ENCODE data around the gene HPCAL1. TPM values are rescaled to one million over a fixed set of nuclear protein-coding genes. Genes with fewer than 3 reads are reported as not detected.

HPCAL1 gene
- total and polyA plus RNA-seq, 2 donors (not counting 3 experiments of a cell fraction or from before 2014, with no cell fraction given): 56.5 to 77.4 TPM

DNA sequence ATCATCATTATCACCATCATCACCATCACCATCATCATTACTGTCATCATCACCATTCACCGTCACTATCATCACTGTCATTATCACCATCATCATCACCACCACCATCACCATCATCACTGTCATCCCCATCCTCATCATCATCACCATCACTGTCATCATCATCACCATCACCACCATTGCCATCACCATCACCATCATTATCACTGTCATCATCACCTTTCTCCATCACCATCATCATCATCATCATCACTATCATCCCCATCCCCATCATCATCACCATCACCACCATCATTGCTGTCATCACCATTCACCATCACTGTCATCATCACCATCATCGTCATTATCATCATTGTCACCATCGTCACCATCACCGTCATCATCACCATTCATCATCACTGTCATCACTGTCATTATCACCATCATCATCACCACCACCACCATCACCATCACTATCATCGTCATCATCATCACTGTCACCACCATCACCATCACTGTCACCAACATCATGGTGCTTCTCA, 9.8 kb downstream of the HPCAL1 start:
- Histone ChIP-seq H3K9me1 (replicated peaks; ENCODE audit: control insufficient read depth, extremely low read depth, insufficient read depth, low read length) (no peaks in the 10 kb centered on the region), H3K4me2 (ENCODE audit: insufficient read depth, low read length) (no peak overlapping the region), H3K9ac (replicated peaks; ENCODE audit: extremely low read depth, insufficient read depth, low read length) (no peak overlapping the region), H3K4me1 (ENCODE audit: control insufficient read depth, extremely low read depth, insufficient read depth, low read length) (no peaks in the 10 kb centered on the region), H4K20me1 (replicated peaks; ENCODE audit: control insufficient read depth, extremely low read depth, insufficient read depth, low read length) (no peaks in the 10 kb centered on the region), H3K4me3 (replicated peaks in 1 of 3; ENCODE audit: insufficient read depth in 1 of 3, low read depth in 1 of 3, low read length in 3 of 3) (no peak overlapping the region), H3K36me3 (ENCODE audit: control insufficient read depth in 2 of 2, extremely low read depth in 1 of 2, insufficient read depth in 2 of 2, low read length in 2 of 2) (no peaks in the 10 kb centered on the region), H2AFZ (ENCODE audit: low read depth, low read length) (no peak overlapping the region), H3K9me3 (replicated peaks; ENCODE audit: control insufficient read depth, insufficient read depth, low read length) (no peaks in the 10 kb centered on the region), H3K27me3 (ENCODE audit: control insufficient read depth in 2 of 2, insufficient read depth in 2 of 2, low read length in 2 of 2) (no peaks in the 10 kb centered on the region), H3K27ac (ENCODE audit: insufficient read depth, low read depth, low read length) (no peak overlapping the region), H3K79me2 (ENCODE audit: control insufficient read depth, insufficient read depth, low read length) (peaks cover 88% of the 10 kb centered on the region)
- TF ChIP-seq JUN (IDR thresholded peaks at IDR 0.05; ENCODE audit: borderline replicate concordance, insufficient read depth, insufficient read length, low read depth) (no peak), POLR2AphosphoS5 (IDR thresholded peaks at IDR 0.05; ENCODE audit: insufficient read depth, low read depth, low read length) (no peak), MYC (IDR thresholded peaks at IDR 0.05; ENCODE audit: low read depth, low read length) (no peak), EZH2 (IDR thresholded peaks at IDR 0.05; ENCODE audit: borderline replicate concordance, low read depth, low read length, severe bottlenecking) (no peak), POLR2A (IDR thresholded peaks at IDR 0.05; ENCODE audit: low read depth, low read length) (no peak), GATA2 (IDR thresholded peaks at IDR 0.05; ENCODE audit: insufficient read depth, insufficient read length, low read depth, low read length) (no peak), FOS (IDR thresholded peaks at IDR 0.05; ENCODE audit: borderline replicate concordance, insufficient read depth, low read length) (no peak)
- TF ChIP-seq, protein P1, sequence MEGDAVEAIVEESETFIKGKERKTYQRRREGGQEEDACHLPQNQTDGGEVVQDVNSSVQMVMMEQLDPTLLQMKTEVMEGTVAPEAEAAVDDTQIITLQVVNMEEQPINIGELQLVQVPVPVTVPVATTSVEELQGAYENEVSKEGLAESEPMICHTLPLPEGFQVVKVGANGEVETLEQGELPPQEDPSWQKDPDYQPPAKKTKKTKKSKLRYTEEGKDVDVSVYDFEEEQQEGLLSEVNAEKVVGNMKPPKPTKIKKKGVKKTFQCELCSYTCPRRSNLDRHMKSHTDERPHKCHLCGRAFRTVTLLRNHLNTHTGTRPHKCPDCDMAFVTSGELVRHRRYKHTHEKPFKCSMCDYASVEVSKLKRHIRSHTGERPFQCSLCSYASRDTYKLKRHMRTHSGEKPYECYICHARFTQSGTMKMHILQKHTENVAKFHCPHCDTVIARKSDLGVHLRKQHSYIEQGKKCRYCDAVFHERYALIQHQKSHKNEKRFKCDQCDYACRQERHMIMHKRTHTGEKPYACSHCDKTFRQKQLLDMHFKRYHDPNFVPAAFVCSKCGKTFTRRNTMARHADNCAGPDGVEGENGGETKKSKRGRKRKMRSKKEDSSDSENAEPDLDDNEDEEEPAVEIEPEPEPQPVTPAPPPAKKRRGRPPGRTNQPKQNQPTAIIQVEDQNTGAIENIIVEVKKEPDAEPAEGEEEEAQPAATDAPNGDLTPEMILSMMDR (IDR thresholded peaks at IDR 0.05; ENCODE audit: extremely low read depth in 1 of 2, insufficient read depth in 1 of 2, low read depth in 1 of 2, low read length in 2 of 2): no peak
- TF ChIP-seq, protein P2, sequence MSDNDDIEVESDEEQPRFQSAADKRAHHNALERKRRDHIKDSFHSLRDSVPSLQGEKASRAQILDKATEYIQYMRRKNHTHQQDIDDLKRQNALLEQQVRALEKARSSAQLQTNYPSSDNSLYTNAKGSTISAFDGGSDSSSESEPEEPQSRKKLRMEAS (IDR thresholded peaks at IDR 0.05; ENCODE audit: insufficient read depth, insufficient read length): no peak
- no peak for FAIRE-seq
- no peak for DNase-seq (ENCODE audit: low read depth, low spot score)
- intact Hi-C loops (cut with micrococcal nuclease): no loop called here
- CTCF ChIA-PET: no interaction called here
- dilution Hi-C loops (cut with MboI; ENCODE audit: extremely low pct_ligation_motif_present, low sequenced_read_pairs): no loop called here
- BruUV-seq (replicated peaks): no TSS peak
- POLR2A ChIA-PET: no interaction called here

Measured in endothelial cell of umbilical vein (primary cell).